Hematopoietic multipotent progenitor cell treated with erythropoietin and hydrocortisone succinate and interleukin-3 and kit ligand, for 8 days (in vitro differentiated cells): Measurements from ENCODE around the gene GSE1.

Experiments
- DNase-seq: peaks from one replicate; pipeline ENCODE4 v3.0.0-alpha.2; 2015

Gene GSE1

GRCh38 chr16:85663891-85664321 is 50.8 kb downstream of the GSE1 start:
- DNase-seq, result no peak

- DNase-seq, result no peak
Measured at GRCh38 chr16:85664580-85665372, 51.7 kb downstream of the GSE1 start.

GRCh38 chr16:85665373-85665740 is 52.2 kb downstream of the GSE1 start:
- DNase-seq, result no peak

- no peak for DNase-seq
Measured at GRCh38 chr16:85665929-85666328, 52.8 kb downstream of the GSE1 start.

- DNase-seq, result no peak
Measured at GRCh38 chr16:85667261-85667660, 54.1 kb downstream of the GSE1 start.

- no peak for DNase-seq
Measured at GRCh38 chr16:85667841-85668413, 54.8 kb downstream of the GSE1 start.

GRCh38 chr16:85668676-85669424 is 55.7 kb downstream of the GSE1 start:
- no peak for DNase-seq

GRCh38 chr16:85670840-85671239 is 57.7 kb downstream of the GSE1 start:
- DNase-seq, result no peak

- peak; percentile 97 for DNase-seq
Measured at GRCh38 chr16:85673529-85674417, 60.7 kb downstream of the GSE1 start.

GRCh38 chr16:85674418-85674755 is 61.3 kb downstream of the GSE1 start:
- no peak for DNase-seq

GRCh38 chr16:85674828-85675227 is 61.7 kb downstream of the GSE1 start:
- DNase-seq, result no peak

- peak; percentile 61 for DNase-seq
Measured at GRCh38 chr16:85675251-85675874, 62.2 kb downstream of the GSE1 start.

- DNase-seq, result peak; percentile 64
Measured at GRCh38 chr16:85676466-85676865, 63.3 kb downstream of the GSE1 start.

- no peak for DNase-seq
Measured at GRCh38 chr16:85677383-85677967, 64.4 kb downstream of the GSE1 start.

- DNase-seq, result no peak
Measured at GRCh38 chr16:85678016-85678415, 64.9 kb downstream of the GSE1 start.

- DNase-seq, result no peak
Measured at GRCh38 chr16:85678821-85679220, 65.7 kb downstream of the GSE1 start.

GRCh38 chr16:85679870-85680269 is 66.7 kb downstream of the GSE1 start:
- no peak for DNase-seq

GRCh38 chr16:85680352-85680944 is 67.3 kb downstream of the GSE1 start:
- no peak for DNase-seq

GRCh38 chr16:85681255-85681654 is 68.1 kb downstream of the GSE1 start:
- DNase-seq, result no peak

- no peak for DNase-seq
Measured at GRCh38 chr16:85682516-85682915, 69.4 kb downstream of the GSE1 start.

GRCh38 chr16:85683363-85683762 is 70.2 kb downstream of the GSE1 start:
- peak; percentile 52 for DNase-seq

- no peak for DNase-seq
Measured at GRCh38 chr16:85685251-85685650, 72.1 kb downstream of the GSE1 start.
